HG02840 (cell line): Measurements from ENCODE around the gene PTPRN2.
"Not testable (repeated sequence)": the region's sequence is repeated elsewhere in the genome, so short reads cannot be mapped to it uniquely, and the experiment has no call there.

Experiments used
- ATAC-seq: cut with Tn5 transposase; IDR thresholded peaks from one replicate; pipeline ENCODE4 v1.9.1; 2021; ENCODE audit warnings: mild to moderate bottlenecking, moderate library complexity, moderate number of reproducible peaks; ENCODE audit not compliant: unreplicated experiment, low FRiP score

Gene PTPRN2

DNA sequence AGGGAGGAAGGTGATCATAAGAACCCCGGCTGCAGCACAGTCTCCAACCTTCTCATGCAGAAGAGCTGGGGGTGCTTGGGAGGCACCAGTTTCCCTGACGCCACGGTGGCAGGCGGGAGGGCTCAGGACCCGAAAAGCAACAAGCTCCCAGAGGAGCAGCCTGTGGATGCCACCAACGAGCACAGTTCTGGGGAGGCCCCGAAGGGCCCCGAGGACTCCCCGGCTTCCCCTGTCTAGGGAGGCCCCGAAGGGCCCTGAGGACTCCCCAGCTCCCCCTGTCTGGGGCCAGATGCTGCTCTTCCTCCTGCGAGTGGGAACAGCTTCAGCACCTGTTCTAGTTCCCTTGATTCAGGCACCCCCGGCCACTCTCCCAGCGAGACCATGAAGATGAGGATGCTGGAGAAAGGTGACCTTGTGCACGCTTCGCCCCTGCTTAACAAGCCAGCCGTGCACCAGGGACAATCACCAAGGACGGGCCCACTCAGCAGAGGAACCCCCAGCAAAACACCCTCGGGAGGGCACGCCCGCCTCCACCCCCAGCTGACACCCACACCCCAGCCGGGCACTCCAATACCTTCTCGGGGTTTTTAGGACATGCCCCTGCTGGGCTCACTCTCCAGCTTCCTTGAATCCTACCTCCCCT, 112.5 kb downstream of the PTPRN2 start:
- no peak for ATAC-seq

DNA sequence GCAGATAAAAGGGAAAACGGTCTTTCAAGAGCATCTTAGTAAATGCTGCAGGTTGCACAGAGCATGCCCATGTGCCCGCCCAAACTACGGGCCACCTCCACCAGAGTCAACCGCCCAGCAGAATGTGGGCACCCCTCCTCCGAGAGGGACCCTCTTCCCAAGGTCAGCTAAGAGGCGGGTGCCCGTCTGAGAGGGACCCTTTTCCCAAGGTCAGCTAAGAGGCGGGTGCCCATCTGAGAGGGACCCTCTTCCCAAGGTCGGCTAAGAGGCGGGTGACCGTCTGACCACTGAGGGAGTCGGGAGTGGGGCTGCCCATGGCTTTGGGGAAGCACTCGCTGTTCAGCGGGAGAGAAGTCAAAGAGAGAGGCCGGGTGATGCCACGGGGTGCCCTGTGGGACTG, 113.1 kb downstream of the PTPRN2 start:
- ATAC-seq: no peak

DNA sequence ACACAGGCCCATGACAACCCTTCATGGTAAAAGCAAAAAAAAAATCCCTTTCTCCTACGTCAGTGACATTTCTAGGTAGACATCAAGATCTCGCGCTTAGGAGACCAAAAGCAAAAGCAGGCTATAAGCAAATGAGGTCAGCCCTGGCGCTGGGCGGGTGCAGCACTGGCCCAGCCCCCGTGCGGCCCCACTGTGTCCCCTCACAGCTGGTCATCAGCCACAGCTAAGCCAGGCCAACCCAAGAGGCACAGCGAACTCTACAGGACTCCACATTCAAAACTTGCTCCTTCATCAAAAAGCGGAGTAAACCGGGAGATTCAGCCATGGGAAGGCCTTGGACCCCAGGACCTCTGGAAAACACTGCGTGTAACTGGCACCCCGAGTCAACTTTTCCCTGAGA, 113.7 kb downstream of the PTPRN2 start:
- ATAC-seq: no peak

DNA sequence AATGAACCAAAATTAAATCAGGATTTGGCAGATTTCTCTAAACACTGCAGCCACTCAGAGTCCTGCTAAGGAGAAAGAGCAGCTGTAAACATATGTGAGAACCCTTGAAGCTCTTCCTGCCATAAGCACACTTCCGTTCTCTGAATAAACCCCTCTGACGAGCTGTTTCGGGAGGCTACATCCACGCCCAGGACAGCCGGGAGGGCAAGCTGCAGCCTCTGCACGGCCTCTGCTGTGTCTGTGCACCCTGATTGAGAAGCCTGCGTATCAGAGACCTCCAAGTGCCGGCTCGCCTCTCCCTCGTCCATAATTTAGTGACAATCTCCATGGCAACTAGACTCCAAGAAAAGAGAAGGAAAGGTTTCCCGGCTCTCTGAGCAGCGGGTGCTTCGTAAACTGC, 114.4 kb downstream of the PTPRN2 start:
- ATAC-seq: no peak

GRCh38 chr7:158472596-158472995, 115.0 kb downstream of the PTPRN2 start:
- ATAC-seq: no peak

GRCh38 chr7:158471716-158472115, 115.9 kb downstream of the PTPRN2 start:
- ATAC-seq: no peak

- ATAC-seq: no peak
Observed at GRCh38 chr7:158470336-158470735, 117.3 kb downstream of the PTPRN2 start.

- no peak for ATAC-seq
Observed at GRCh38 chr7:158469396-158470051, 118.1 kb downstream of the PTPRN2 start.

GRCh38 chr7:158468700-158469296, 118.8 kb downstream of the PTPRN2 start:
- ATAC-seq: no peak

- ATAC-seq: no peak
Observed at GRCh38 chr7:158468181-158468580, 119.4 kb downstream of the PTPRN2 start.

DNA sequence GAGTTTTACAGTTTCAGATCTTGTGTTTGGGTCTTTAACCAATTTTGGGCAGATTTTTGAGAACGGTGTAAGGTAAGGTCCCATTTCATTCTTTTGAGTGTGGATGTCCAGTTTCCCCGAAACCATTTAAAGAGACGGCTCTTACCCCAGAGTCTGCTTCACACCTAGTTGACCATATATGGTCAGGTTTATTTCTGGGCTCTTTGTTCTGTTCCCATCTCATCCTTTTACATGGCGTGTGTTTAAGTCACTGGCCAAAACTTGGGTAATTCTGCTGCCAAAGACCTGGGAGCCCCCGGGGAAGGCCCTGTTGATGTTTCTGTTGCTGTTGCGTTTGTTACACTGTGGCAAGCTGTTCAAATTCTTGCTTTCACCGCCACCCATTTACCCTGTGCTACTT, 120.1 kb downstream of the PTPRN2 start:
- ATAC-seq: no peak

DNA sequence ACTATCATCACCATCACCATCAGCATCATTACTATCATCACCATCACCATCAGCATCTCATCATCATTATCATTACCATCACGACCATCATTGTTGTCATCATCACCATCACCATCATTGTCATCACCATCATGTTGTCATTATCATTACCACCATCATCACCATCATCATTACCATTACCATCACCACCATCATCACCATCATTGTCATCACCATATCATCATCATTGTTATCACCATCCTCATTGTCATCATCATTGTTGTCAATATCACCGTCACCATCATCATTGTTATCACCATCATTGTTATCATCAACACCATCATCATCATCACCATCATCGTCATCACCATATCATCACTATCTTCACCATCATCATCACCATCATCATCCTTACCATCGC, 124.3 kb downstream of the PTPRN2 start:
- ATAC-seq: no peak

- no peak for ATAC-seq
Observed at GRCh38 chr7:158461824-158462223, 125.8 kb downstream of the PTPRN2 start.

DNA sequence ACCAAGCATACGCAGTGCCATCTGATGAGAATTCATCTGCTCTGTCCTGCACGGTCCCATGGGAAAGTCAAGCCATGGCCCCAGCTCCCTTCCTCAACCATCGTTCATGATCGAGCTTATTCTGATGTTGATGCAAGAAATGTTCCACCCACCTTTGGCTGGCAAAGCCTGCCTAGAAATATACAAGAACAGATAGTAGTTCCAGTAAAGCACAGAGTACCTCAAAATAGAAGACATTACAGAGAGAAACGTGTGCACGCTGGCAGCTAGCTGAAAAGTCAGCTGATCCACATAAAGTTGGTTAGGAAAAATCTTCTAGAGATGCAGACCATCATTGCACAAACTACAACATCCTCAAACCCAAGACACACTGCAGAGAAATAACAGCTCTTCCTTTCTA, 127.0 kb downstream of the PTPRN2 start:
- no peak for ATAC-seq

GRCh38 chr7:158458716-158459282, 128.8 kb downstream of the PTPRN2 start:
- no peak for ATAC-seq

DNA sequence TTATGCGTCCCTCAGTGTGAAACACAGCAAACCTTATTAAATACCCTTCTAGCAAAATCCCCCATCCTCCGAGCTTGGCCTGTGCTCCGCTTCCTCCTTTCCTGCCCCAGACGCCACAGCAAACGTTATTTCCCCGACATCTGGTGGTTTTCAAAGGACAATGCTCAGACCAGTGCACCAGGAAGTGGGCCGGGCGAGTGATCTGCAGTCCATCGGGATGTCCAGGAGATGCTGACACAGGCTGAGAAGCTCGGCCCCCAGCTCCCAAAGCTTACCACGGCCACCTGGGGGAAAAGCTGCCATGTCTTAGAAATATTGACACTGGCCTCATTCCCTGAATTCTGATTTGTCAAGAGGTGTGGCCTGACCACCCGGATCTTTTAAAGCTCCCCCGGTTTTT, 129.5 kb downstream of the PTPRN2 start:
- ATAC-seq: no peak

DNA sequence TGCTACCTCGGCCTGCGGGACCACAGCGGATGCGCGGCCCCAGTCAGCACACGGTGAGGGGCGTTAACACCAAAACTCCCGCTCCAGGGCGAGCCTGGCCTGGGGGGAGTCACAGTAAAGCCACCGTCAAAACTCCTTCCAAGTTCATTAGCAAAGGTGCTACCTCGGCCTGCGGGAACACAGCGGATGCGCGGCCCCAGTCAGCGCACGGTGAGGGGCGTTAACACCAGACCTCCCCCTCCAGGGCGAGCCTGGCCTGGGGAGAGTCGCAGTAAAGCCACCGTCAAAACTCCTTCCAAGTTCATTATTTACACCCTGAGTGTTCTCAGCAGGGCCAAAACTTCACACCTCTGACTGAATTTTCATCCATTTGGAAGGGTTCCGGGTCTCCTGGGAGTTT, 130.0 kb downstream of the PTPRN2 start:
- ATAC-seq: not testable (repeated sequence)

DNA sequence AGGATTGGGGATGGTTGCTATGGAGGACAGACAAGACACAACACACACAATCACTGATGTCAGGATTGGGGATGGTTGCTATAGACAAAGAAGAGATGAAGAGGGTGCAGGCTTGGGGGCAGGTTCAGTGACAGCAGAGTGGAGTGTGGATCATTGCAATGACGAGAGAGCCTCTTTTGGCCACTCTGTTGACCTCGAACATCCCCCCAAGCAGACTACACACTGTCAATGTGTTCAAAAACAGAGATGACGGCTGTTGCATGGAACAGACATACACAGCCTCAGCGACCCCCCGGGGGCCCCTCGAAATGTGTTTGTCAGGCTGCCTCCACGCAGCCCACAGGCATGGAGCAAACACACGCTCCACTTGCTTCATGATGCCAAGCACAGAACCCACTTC, 133.0 kb downstream of the PTPRN2 start:
- no peak for ATAC-seq

DNA sequence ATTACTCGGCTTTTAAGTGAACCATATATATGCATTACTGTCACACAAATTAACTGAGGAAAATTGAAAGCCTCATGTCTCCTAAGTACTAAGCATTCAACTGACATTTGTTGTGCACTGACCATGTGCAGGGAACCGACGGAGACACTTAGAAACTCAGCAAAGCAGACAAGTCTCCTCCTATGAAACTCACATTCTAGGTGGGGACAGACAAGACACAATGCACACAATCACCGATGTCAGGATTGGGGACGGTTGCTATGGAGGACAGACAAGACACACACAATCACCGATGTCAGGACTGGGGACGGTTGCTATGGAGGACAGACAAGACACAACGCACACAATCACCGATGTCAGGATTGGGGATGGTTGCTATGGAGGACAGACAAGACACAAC, 134.0 kb downstream of the PTPRN2 start:
- ATAC-seq: no peak

- ATAC-seq: no peak
Observed at GRCh38 chr7:158452331-158452730, 135.3 kb downstream of the PTPRN2 start.

DNA sequence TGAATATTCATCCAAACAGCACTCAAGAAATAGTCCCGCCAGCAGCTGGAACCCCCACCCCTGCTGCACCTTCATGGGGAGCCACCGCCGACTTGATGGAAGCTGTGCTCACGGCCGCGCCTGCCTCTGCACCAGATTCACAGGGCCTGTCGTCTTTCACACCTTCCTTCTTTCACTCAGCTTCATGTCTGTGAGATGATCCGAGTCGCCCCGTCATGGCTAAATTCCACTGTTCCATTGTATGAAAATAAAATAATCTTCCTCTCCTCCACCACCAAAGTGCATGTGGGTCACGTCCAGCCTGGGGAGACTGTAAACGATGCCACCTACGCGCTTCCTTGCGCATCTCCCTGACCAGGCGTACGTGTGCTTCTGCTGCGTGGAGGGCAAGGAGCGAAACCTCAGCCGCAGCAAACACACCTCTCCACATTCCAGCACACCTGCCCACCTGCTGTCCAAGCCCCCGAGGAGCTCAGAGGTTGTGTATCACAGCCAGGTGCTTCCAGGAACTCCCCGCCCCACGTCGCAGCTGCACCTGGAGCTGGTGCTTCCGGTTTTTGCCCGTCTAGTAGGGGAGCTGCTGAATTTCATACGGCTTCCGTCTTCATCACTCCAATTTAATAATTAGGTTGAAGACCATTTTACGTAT, 137.0 kb downstream of the PTPRN2 start:
- ATAC-seq: no peak
